Neuronal stem cell (in vitro differentiated cells): ENCODE results near the gene SPPL3.

Experiments
- DNase-seq: peaks from one replicate; pipeline ENCODE4 v3.0.0-alpha.2; 2013; ENCODE audit warnings: low spot score
- H2AFZ ChIP-seq: one replicate; pipeline ENCODE4 v1.6.1; 2013; ENCODE audit warnings: mild to moderate bottlenecking, low read length, inconsistent platforms
- H2AK5ac ChIP-seq: 2 replicates; pipeline ENCODE4 v1.6.1; 2013; ENCODE audit warnings: low read depth, mild to moderate bottlenecking, inconsistent platforms, low read length, moderate library complexity, mixed read lengths
- H2BK120ac ChIP-seq: 2 replicates; pipeline ENCODE4 v1.6.1; 2013; ENCODE audit warnings: low read depth, mild to moderate bottlenecking, inconsistent platforms, low read length, moderate library complexity, mixed read lengths
- H2BK12ac ChIP-seq: one replicate; pipeline ENCODE4 v1.6.1; 2013; ENCODE audit warnings: low read length, inconsistent platforms
- H2BK15ac ChIP-seq: 2 replicates; pipeline ENCODE4 v1.6.1; 2013; ENCODE audit warnings: mild to moderate bottlenecking, low read length, inconsistent platforms, mixed read lengths
- H2BK5ac ChIP-seq: one replicate; pipeline ENCODE4 v1.6.1; 2013; ENCODE audit warnings: inconsistent platforms, mild to moderate bottlenecking, low read length, moderate library complexity
- H3K14ac ChIP-seq: one replicate; pipeline ENCODE4 v1.6.1; 2013; ENCODE audit warnings: low read length, inconsistent platforms
- H3K18ac ChIP-seq: 2 replicates; pipeline ENCODE4 v1.6.1; 2013; ENCODE audit warnings: low read length, inconsistent platforms
- H3K23ac ChIP-seq: 2 replicates; pipeline ENCODE4 v1.6.1; 2013; ENCODE audit warnings: low read depth, mild to moderate bottlenecking, mixed read lengths, low read length, inconsistent platforms; ENCODE audit not compliant: poor library complexity
- H3K27ac ChIP-seq: replicated peaks from 3 replicates; pipeline ENCODE4 v1.5.1; 2013; ENCODE audit warnings: low read length, inconsistent platforms
- H3K27me3 ChIP-seq, 3 experiments: 2 replicates each; pipeline ENCODE4 v1.6.1; 2013; ENCODE audit warnings: low read length in 3 of 3, mild to moderate bottlenecking in 2 of 3, inconsistent platforms in 1 of 3, low read depth in 1 of 3, mixed read lengths in 1 of 3, moderate library complexity in 1 of 3; ENCODE audit not compliant: control insufficient read depth in 3 of 3, insufficient read depth in 3 of 3
- H3K36me3 ChIP-seq, 2 donors: replicated peaks in 1 of 2; 2 replicates each; pipeline ENCODE4 v1.6.1; 2013; ENCODE audit warnings: low read length in 2 of 2; ENCODE audit not compliant: control insufficient read depth in 2 of 2, insufficient read depth in 2 of 2
- H3K4ac ChIP-seq: 2 replicates; pipeline ENCODE4 v1.6.1; 2013; ENCODE audit warnings: inconsistent platforms, mild to moderate bottlenecking, low read length, moderate library complexity
- H3K4me1 ChIP-seq, 2 donors: 1 replicate in 1 of 2; 2 replicates in 1 of 2; pipeline ENCODE4 v1.6.1; 2013; ENCODE audit warnings: low read length in 2 of 2, low read depth in 1 of 2; ENCODE audit not compliant: control insufficient read depth in 2 of 2, insufficient read depth in 1 of 2
- H3K4me2 ChIP-seq: one replicate; pipeline ENCODE4 v1.6.1; 2013; ENCODE audit warnings: mild to moderate bottlenecking, low read length, inconsistent platforms; ENCODE audit not compliant: insufficient read depth, poor library complexity, severe bottlenecking
- H3K4me3 ChIP-seq, 2 donors: 2 replicates each; pipeline ENCODE4 v1.5.1; 2013; ENCODE audit warnings: low read length in 2 of 2, mild to moderate bottlenecking in 2 of 2, inconsistent platforms in 1 of 2, moderate library complexity in 1 of 2
- H3K79me1 ChIP-seq: one replicate; pipeline ENCODE4 v1.6.1; 2013; ENCODE audit warnings: low read depth, mild to moderate bottlenecking, inconsistent platforms, low read length, moderate library complexity
- H3K9ac ChIP-seq: one replicate; pipeline ENCODE4 v1.6.1; 2013; ENCODE audit warnings: mild to moderate bottlenecking, low read depth, low read length, inconsistent platforms; ENCODE audit not compliant: poor library complexity
- H3K9me3 ChIP-seq, 2 donors: replicated peaks in 1 of 2; 2 replicates each; pipeline versions ENCODE3 to v1.6.1; 2013; ENCODE audit warnings: low read length in 2 of 2, mild to moderate bottlenecking in 2 of 2, inconsistent platforms in 1 of 2, low read depth in 1 of 2, mixed read lengths in 1 of 2, moderate library complexity in 1 of 2; ENCODE audit not compliant: control insufficient read depth in 2 of 2, insufficient read depth in 1 of 2
- H4K8ac ChIP-seq: one replicate; pipeline ENCODE4 v1.6.1; 2013; ENCODE audit warnings: low read depth, mild to moderate bottlenecking, inconsistent platforms, low read length, moderate library complexity
- H4K91ac ChIP-seq: one replicate; pipeline ENCODE4 v1.6.1; 2013; ENCODE audit warnings: low read length, low read depth, mild to moderate bottlenecking, inconsistent platforms; ENCODE audit not compliant: poor library complexity
- WGBS, 2 donors: extraction: QIAGEN DNeasy Blood & Tissue Kit; methylation state at CpG; one replicate each; pipeline ENCODE4 v1.1.7; 2013; ENCODE audit warnings: missing lambda C conversion rate in 2 of 2, mixed read lengths in 1 of 2; ENCODE audit not compliant: insufficient read length in 2 of 2, insufficient replicate concordance in 1 of 2; ENCODE audit errors: extremely low coverage in 2 of 2; 5-methylcytosine and 5-hydroxymethylcytosine counted together

SPPL3 gene

DNA sequence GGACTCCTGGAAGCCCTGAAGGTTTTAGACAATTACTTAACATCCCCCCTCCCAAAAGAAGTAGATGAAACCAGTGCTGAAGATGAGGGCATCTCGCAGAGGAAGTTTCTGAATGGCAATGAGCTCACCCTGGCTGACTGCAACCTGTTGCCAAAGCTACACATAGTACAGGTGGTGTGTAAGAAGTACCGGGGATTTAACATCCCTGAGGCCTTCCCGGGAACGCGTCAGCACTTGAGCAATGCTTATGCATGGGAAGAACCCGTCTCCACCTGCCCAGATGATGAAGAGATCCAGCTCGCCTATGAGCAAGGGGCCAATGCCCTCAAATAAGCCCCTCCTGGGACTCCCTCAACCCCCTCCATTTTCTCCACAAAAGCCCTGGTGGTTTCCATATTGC lies 10.6 kb upstream of the SPPL3 start:
- no peak overlapping the region for H2AK5ac ChIP-seq
- DNase-seq = no peak

DNA sequence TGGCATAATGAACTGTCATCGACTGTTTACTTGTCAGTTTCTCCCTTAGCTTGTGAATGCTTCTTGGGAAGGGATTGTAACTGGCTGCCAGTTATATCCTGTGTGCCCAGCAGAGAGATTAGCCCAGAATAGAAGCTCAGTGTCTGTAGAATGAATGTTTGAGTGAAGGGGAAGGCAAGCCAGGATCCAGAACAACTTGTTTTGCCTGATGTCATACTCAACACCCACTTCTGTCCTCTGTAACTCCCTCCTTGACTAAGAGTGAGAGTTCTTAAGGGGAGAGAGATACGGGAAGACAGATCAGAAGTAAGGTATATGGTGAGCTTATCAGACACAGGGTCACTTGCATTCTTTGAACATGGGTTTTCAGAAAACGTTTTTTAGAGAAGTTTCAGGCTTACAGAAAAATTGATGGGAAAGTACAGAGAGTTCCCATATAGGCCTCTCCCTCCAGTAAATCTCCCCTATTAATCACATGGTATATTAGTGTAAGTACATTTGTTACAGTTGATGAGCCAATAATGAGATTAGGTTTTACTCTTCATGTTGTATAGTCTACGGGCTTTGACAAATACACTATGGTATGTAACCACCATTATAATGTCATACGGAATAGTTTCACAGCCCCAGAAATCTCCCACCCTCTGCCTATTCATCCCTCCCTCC lies 5.6 kb upstream of the SPPL3 start:
- Histone ChIP-seq H2BK120ac (no peak overlapping the region), H2AK5ac (no peak overlapping the region), H3K4me2 (no peak overlapping the region), H3K4ac (no peak overlapping the region), H2AFZ (no peak overlapping the region), H3K9me3 (peaks cover 0 to under 1% of the 10 kb centered on the region in 2 donors), H2BK5ac (no peak overlapping the region), H4K91ac (no peak overlapping the region), H3K27ac (no peak overlapping the region), H3K36me3 (no peaks in the 10 kb centered on the region), H3K4me1 (no peaks in the 10 kb centered on the region), H3K9ac (no peak overlapping the region), H3K4me3 (no peak overlapping the region), H3K18ac (no peak overlapping the region), H2BK12ac (no peak overlapping the region), H3K79me1 (no peaks in the 10 kb centered on the region), H3K27me3 (peaks cover 0 to 21% (median 0%) of the 10 kb centered on the region in 3 experiments), H3K14ac (no peak overlapping the region), H3K23ac (no peak overlapping the region), H4K8ac (no peak overlapping the region), H2BK15ac (no peak overlapping the region)
- DNase-seq = no peak
- no CpG with 5 or more reads among the region's 5 CpGs for WGBS, 2 donors

More for the DNA sequence above, 10.6 kb upstream of the SPPL3 start:
- Histone ChIP-seq H3K36me3 (no peaks in the 10 kb centered on the region), H3K4me3 (no peak overlapping the region), H3K79me1 (no peaks in the 10 kb centered on the region), H2BK12ac (no peak overlapping the region), H3K23ac (no peak overlapping the region), H3K4ac (no peak overlapping the region), H4K91ac (no peak overlapping the region), H3K4me2 (no peak overlapping the region), H2AFZ (no peak overlapping the region), H4K8ac (no peak overlapping the region), H2BK5ac (no peak overlapping the region), H3K27me3 (peaks cover 0 to 5% (median 0%) of the 10 kb centered on the region in 3 experiments), H2BK120ac (no peak overlapping the region), H2BK15ac (peak overlapping the region; percentile 49), H3K14ac (no peak overlapping the region), H3K27ac (no peak overlapping the region), H3K18ac (no peak overlapping the region), H3K9me3 (peaks cover 0 to 2% of the 10 kb centered on the region in 2 donors), H3K4me1 (no peaks in the 10 kb centered on the region), H3K9ac (no peak overlapping the region)
- WGBS, 2 donors = no CpG with 5 or more reads among the region's 7 CpGs

DNA sequence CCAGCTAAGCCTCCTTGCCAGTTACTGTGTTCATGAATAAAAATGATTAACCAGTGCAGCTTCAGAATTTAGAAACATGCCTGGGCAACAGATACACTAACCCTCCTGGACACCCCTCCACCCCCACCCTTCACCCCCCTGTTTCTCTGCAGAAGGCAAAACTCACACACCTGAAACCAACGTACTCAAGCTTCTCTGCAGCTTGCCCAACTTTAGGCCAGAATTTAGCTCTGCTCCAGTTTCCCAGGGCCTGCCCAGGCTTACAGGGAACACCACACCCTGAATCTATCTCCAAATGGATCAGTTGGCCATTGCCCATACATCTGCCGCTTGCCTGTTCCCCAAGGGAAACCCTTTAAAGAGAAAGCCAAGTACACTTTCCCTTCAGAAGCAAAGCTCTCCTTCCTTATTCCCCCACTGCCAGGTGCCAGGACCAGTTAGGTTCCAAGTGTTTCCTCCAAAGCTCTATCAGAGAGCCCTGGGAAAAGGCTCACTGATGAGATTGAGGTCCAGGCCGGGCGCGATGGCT lies 1.8 kb upstream of the SPPL3 start:
- no peak overlapping the region for H3K4me2 ChIP-seq
- no peak overlapping the region for H3K23ac ChIP-seq
- peak overlapping the region; percentile 16 for H2AFZ ChIP-seq
- H3K27ac ChIP-seq = no peak overlapping the region
- peaks cover 3 to 9% of the 10 kb centered on the region in 2 donors for H3K4me1 ChIP-seq
- no CpG with 5 or more reads among the region's 5 CpGs for whole genome bisulfite sequencing, 2 donors
- no peak overlapping the region for H2BK12ac ChIP-seq
- no peak for DNase-seq
- H3K9me3 ChIP-seq = no peaks in the 10 kb centered on the region
- no peak overlapping the region for H3K9ac ChIP-seq
- H4K8ac ChIP-seq = no peak overlapping the region
- H3K4me3 ChIP-seq = no peak overlapping the region
- no peak overlapping the region for H3K18ac ChIP-seq
- no peak overlapping the region for H3K14ac ChIP-seq
- peaks cover 0 to 10% of the 10 kb centered on the region in 2 donors for H3K36me3 ChIP-seq
- no peak overlapping the region for H2BK15ac ChIP-seq
- no peak overlapping the region for H2BK120ac ChIP-seq
- H4K91ac ChIP-seq = no peak overlapping the region
- no peak overlapping the region for H2AK5ac ChIP-seq
- H3K27me3 ChIP-seq = peaks cover 0 to 21% (median 0%) of the 10 kb centered on the region in 3 experiments
- peaks cover 13% of the 10 kb centered on the region for H3K79me1 ChIP-seq
- H2BK5ac ChIP-seq = no peak overlapping the region
- no peak overlapping the region for H3K4ac ChIP-seq

DNA sequence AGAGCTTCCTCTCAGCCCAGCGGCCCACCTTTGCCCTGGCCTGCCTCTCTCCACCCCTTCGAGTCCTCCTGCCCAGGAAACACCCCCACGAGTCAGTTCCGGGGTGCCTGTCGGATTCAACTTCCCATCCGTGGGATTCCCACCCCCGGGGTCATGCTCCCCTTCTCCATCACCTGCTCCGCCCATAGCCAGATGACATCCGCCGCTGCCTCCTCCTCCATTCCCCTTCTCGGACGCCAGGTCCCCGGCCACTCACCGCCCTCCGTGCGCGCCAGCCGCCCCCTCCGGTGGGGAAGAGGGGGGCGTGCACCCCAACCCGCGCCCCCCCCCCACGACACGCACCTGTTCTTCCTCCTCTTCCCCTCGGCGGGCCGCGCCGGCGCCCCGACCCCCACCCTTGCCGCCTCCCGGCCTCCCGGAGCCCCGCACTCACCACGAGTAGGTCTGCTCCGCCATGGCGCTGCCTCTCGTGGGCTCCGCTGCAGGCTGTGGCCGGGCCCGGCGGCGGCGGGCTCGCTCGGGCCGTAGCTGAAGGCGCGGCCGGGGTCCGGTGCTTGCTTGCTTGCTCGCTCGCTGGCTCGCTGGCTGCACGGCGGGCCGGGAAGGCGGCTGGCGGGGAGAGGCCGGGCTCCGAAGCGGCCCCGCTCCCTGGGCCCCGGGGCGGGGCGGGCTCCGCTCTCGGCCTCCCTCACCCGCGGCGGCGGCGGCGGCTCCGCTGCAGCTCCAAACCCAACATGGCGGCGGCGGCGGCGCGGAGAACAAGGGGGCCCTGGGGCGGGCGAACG lies 554 bp downstream of the SPPL3 start:
- Histone ChIP-seq H3K9ac (peak overlapping the region; percentile 98), H2BK5ac (peak overlapping the region; percentile 96), H4K8ac (peak overlapping the region; percentile 65), H3K18ac (peak overlapping the region; percentile 99), H3K27me3 (peaks cover 0 to 11% (median 0%) of the 10 kb centered on the region in 3 experiments), H4K91ac (peak overlapping the region; percentile 30), H3K79me1 (peaks cover 13% of the 10 kb centered on the region), H3K36me3 (peaks cover 3 to 33% of the 10 kb centered on the region in 2 donors), H3K4ac (peak overlapping the region; percentile 66), H3K4me3 (peak overlapping the region; percentile 99 to 100), H2BK120ac (peak overlapping the region; percentile 97), H3K4me2 (peak overlapping the region; percentile 86), H3K14ac (peak overlapping the region; percentile 97), H3K27ac (peak overlapping the region; percentile 46), H2BK15ac (no peak overlapping the region), H2AFZ (peak overlapping the region; percentile 96), H2AK5ac (peak overlapping the region; percentile 81), H3K4me1 (peaks cover 3 to 9% of the 10 kb centered on the region in 2 donors), H2BK12ac (peak overlapping the region; percentile 94), H3K23ac (peak overlapping the region; percentile 93), H3K9me3 (no peaks in the 10 kb centered on the region)
- WGBS, 2 donors = no CpG with 5 or more reads among the region's 85 CpGs
- DNase-seq = peak; percentile 18
